HL-60/S4 treated with retinoic acid at 250 ng/mL for 4 days and 3 days (cell line): Measurements from ENCODE around the gene GALK1.

ENCODE experiments used
- in situ Hi-C: fragments of 300-500 bp; cut with MboI; formaldehyde crosslinking; loops from 2 replicates; pipeline ENCODE4 v1.7.0; 2022; ENCODE audit warnings: low sequenced_read_pairs

The GALK1 gene

GRCh38 chr17:75771334-75772281 is 6.6 kb upstream of the GALK1 start:
- in situ Hi-C loops, result loop anchor here (25.0 kb wide), 2 partner anchors 216 to 516 kb away; partner anchors contain the start of genes ACOX1 and TEN1

DNA sequence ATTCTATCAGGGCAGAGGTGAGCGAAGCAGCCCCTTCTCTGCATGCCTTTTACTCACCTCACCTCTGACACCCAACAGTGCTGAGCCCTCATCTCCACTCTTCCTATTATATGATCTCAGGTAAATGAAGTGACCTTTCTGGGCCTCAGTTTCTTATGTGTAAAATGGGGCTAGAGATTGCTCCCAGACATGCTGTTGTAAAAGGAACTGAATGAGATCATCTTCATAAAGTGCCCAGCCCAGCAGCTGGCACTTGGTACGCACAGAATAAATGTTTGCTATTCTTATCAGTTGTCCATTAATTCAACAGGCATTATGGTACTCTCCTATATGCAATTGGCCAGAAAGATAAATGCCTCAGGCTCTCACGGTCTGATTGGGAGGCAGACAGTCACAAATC is 4.5 kb upstream of the GALK1 start:
- in situ Hi-C loops, result loop anchor here (25.0 kb wide), 2 partner anchors 218 to 518 kb away; partner anchors contain the start of genes ACOX1 and TEN1

- in situ Hi-C loops, result loop anchor here (25.0 kb wide), 2 partner anchors 219 to 519 kb away; partner anchors contain the start of genes ACOX1 and TEN1
These were observed 2.9 kb upstream of the GALK1 start for GRCh38 chr17:75767881-75768280.

GRCh38 chr17:75765981-75766380 is 989 bp upstream of the GALK1 start:
- in situ Hi-C loops, result loop anchor here (25.0 kb wide), 2 partner anchors 221 to 521 kb away; partner anchors contain the start of genes ACOX1 and TEN1

GRCh38 chr17:75764417-75764710 is 628 bp downstream of the GALK1 start:
- in situ Hi-C loops, result loop anchor here (25.0 kb wide), 2 partner anchors 223 to 523 kb away; partner anchors contain the start of genes ACOX1 and TEN1

DNA sequence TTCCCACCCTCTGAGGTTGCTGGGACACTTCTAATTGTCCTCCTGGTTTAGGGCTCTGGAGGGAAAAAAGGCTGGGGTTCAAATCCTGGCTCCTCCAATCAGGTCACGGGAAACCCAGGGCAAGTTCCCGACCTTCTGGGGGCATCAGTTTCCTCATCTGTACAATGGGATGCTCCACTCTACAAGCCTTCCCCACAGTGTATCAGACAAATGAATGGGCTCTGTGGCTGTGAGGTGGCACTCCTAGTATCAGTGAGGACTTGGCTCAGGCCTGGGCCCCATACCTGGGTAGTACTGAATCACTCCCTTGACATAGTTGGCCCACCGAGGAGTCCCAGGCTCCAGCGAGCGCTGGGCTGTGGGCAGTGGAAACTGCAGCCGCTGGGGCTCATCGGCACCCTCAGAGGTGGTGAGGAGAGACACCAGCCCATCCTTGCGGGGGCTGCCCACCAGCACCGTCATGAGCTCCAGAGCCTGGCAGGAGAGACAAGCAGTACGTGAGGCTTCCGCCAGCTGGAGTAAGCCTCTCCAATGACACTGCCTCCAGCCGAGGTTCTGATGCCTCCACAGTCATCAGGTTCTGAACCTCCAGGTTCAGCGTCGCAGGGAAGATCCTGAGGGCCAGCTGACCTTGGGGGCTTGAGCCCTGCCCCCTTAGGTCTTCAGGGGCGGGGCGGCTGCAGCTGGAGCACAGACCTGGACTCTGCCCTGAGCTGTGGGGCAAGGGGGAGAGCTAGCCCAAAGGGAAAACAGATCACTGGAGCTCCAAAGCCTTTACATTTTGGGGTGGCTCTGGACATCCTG is 1.2 kb downstream of the GALK1 start:
- in situ Hi-C loops, result loop anchor here (25.0 kb wide), 2 partner anchors 223 to 523 kb away; partner anchors contain the start of genes ACOX1 and TEN1

DNA sequence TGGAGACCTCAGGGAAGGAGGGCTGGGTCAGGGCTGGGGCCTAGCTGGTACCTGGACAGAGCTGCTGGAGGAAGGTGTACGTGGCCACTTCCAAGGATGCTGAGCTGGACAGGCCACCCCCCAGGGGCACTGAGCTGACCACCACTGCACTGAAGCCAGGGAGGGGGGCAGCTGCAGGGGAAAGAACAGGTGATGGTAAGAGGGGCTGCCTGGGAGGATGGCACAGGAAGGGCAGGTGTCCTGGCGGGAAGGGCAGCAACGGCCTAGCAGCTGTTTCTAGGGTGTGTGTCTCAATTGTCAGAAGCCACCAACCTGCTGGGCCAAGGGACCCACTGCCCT is 1.8 kb downstream of the GALK1 start:
- in situ Hi-C loops, result loop anchor here (25.0 kb wide), 2 partner anchors 224 to 524 kb away; partner anchors contain the start of genes ACOX1 and TEN1

GRCh38 chr17:75762513-75763268 is 2.3 kb downstream of the GALK1 start:
- in situ Hi-C loops, result loop anchor here (25.0 kb wide), 2 partner anchors 225 to 525 kb away; partner anchors contain the start of genes ACOX1 and TEN1

GRCh38 chr17:75759978-75760640 is 4.9 kb downstream of the GALK1 start:
- in situ Hi-C loops, result loop anchor here (25.0 kb wide), 2 partner anchors 227 to 527 kb away; partner anchors contain the start of genes ACOX1 and TEN1

DNA sequence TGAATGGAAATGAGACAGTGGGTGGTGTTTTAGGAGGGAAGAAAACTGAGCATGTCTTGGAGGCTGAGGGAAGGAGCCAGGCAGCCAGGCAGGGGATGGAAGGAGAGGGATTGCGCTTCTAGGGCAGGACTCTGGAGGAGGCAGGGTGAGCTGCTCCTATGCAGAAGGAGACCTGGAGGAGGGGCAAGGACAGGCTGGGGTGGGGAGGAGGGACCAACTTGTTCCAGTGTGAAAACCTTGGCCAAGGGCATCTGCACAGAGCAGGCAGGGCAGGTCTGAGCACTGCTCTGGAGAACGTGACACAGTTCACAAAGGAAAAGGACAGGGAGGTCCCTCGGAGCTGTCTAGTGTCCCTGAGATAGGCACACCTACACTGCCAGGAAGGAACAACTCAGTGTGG is 5.5 kb downstream of the GALK1 start:
- in situ Hi-C loops, result loop anchor here (25.0 kb wide), 2 partner anchors 228 to 528 kb away; partner anchors contain the start of genes ACOX1 and TEN1

GRCh38 chr17:75758131-75758905 is 6.7 kb downstream of the GALK1 start:
- in situ Hi-C loops, result loop anchor here (25.0 kb wide), 2 partner anchors 229 to 529 kb away; partner anchors contain the start of genes ACOX1 and TEN1

- in situ Hi-C loops, result loop anchor here (25.0 kb wide), 2 partner anchors 230 to 530 kb away; partner anchors contain the start of genes ACOX1 and TEN1
These were observed 7.8 kb downstream of the GALK1 start for GRCh38 chr17:75757086-75757681.

GRCh38 chr17:75756451-75757085 is 8.4 kb downstream of the GALK1 start:
- in situ Hi-C loops, result loop anchor here (25.0 kb wide), 2 partner anchors 231 to 531 kb away; partner anchors contain the start of genes ACOX1 and TEN1

DNA sequence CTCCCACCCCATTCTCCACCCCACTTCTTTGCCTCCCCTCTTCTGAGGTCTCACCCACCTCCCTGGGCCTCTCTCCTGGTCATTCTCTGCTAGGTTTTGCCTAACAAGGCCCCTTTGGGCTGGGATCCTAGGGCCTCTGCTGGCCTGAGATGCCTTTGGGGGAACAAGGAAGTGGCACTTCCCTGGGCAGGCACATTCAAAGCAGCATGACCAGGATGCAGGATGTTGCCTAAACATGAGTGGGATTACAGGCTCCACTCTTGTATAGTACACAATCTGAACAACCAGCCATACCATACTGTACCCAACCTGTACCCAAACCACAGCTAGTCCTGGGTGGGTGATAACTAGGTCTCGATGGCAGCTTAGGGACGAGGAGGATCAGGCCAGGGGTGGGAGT is 9.0 kb downstream of the GALK1 start:
- in situ Hi-C loops, result loop anchor here (25.0 kb wide), 2 partner anchors 231 to 531 kb away; partner anchors contain the start of genes ACOX1 and TEN1

GRCh38 chr17:75755205-75755901 is 9.6 kb downstream of the GALK1 start:
- in situ Hi-C loops, result loop anchor here (25.0 kb wide), 2 partner anchors 232 to 532 kb away; partner anchors contain the start of genes ACOX1 and TEN1

GRCh38 chr17:75754378-75755204 is 10.4 kb downstream of the GALK1 start:
- in situ Hi-C loops, result loop anchor here (25.0 kb wide), 2 partner anchors 233 to 533 kb away; partner anchors contain the start of genes ACOX1 and TEN1
